ENCODE data around the gene PRKAB1. TPM values are rescaled to one million over a fixed set of nuclear protein-coding genes. Genes with fewer than 3 reads are reported as not detected.
"Not testable (repeated sequence)": the region's sequence is repeated elsewhere in the genome, so short reads cannot be mapped to it uniquely, and the experiment has no call there.

The PRKAB1 gene
- total RNA-seq, 1 donor: 24.2 TPM

DNA sequence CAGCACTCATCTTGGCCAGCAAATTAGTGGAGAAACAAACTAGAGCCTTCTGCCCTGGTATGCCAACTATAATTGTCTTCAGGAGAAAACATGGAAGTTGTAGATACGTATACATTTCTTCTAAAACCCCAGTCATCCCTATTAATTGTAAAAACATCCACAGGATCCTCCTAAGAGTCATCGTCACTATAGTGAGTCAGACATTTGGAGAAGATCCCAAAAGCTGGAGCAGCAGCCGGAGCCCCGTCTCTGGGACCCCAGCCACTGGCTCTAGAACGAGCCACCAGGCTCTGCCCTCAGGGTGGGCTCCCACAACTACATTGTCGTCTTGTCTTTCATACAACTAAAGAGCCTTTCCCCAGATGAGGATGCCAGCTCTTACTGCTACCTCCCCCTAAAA lies 15.5 kb downstream of the PRKAB1 start:
- no peak for DNase-seq (ENCODE audit: low read depth in 2 of 3, low spot score in 2 of 3)

- no peak for DNase-seq (ENCODE audit: low read depth in 2 of 3, low spot score in 2 of 3)
These were observed 15.9 kb downstream of the PRKAB1 start for GRCh38 chr12:119683816-119684215.

DNA sequence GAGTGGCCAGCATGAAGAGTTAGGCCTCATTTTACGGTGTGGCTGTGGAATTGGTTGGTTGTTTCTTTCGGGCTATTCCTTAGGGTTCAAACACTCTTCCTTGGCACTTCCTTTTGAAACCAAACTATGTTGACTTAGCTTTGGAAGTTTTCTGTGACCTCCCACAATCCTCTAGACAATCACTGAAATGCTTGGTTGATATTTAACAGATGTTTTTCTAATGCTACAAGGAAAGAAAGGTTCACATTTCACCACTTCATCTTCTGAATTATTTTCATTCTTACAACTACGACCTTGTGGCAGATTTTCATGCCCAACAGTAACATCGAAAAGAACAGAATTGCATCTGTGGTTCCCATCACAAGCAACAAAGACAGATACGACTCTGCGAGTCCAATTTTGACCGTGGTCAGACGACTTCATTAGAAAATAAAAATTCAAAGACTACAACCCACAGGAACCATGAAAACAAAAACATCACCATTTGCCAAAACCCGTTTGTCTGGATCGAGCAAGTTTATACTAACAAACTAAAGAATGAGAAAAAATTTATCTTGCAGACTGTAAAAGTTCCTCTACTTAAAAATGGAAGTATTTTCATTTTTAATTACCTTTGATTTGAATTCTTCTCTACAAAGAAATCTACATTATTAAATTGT lies 16.9 kb downstream of the PRKAB1 start:
- no peak for DNase-seq (ENCODE audit: low read depth in 2 of 3, low spot score in 2 of 3)

DNA sequence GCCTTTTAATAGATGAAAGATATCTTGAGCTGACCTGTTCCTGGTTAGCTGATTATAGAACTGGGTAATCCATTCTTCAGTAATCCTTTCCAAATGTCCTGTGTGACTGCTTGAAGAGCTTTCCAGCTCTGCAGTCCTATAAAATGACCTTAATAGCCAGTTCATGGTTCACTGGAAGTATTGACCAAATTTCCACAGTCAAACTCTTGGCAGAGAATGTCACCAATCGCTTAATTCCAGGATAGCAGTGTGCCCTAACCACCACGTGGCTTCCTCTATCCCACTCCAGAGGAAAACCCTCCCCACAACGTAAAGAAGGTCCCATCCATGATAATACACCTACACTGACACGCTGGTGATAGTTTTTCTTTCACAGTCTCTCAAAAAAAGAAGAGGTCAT lies 17.4 kb downstream of the PRKAB1 start:
- no peak for DNase-seq (ENCODE audit: low read depth in 2 of 3, low spot score in 2 of 3)

DNA sequence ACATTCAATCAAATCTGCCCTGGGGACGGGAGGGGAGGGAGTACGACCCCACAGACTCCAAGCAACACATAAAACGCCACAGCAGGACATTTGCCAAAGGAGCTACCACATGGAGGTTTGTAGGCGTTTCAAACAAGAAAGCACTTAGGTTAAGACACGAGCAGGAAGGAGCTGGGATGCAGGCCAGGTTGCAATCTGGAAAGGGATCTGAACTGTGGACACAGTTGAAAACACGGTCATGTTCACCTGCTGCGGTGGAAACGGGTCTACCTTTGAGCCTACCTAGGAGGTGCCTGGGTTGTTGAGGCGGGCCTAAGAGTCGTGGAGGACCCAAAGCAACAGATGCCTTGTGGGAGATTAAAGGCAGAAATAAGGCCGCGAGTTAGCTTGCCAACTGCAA lies 18.4 kb downstream of the PRKAB1 start:
- DNase-seq (ENCODE audit: low read depth in 2 of 3, low spot score in 2 of 3): no peak

GRCh38 chr12:119686776-119687175 lies 18.8 kb downstream of the PRKAB1 start:
- DNase-seq (ENCODE audit: low read depth in 2 of 3, low spot score in 2 of 3): no peak

DNA sequence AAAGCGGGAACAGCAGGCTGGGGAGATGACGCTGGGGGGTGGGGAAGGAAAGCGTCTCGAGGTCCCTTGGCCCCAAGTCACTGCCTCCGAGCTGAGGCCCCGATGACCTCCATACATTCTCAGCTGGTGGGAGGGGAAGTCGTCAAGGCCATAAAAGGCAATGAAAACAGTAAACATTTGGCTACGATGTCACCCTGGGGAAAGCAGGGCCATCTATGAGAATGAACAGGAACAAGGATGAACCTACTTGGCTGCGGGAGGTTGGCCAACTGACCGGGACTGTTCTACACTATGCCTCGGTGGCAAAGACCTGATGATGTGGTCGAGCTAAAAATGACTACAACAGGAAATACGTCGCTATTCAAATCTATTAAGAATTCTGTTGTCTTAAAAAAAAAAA lies 19.5 kb downstream of the PRKAB1 start:
- DNase-seq (ENCODE audit: low read depth in 2 of 3, low spot score in 2 of 3): no peak

- no peak for DNase-seq (ENCODE audit: low read depth in 2 of 3, low spot score in 2 of 3)
These were observed 19.9 kb downstream of the PRKAB1 start for GRCh38 chr12:119687879-119688278.

- no peak for DNase-seq (ENCODE audit: low read depth in 2 of 3, low spot score in 2 of 3)
These were observed 22.1 kb downstream of the PRKAB1 start for GRCh38 chr12:119689935-119690500.

GRCh38 chr12:119691202-119691810 lies 23.4 kb downstream of the PRKAB1 start:
- no peak for DNase-seq (ENCODE audit: low read depth in 2 of 3, low spot score in 2 of 3)

- DNase-seq (ENCODE audit: low read depth in 2 of 3, low spot score in 2 of 3): no peak
These were observed 24.5 kb downstream of the PRKAB1 start for GRCh38 chr12:119692410-119692809.

DNA sequence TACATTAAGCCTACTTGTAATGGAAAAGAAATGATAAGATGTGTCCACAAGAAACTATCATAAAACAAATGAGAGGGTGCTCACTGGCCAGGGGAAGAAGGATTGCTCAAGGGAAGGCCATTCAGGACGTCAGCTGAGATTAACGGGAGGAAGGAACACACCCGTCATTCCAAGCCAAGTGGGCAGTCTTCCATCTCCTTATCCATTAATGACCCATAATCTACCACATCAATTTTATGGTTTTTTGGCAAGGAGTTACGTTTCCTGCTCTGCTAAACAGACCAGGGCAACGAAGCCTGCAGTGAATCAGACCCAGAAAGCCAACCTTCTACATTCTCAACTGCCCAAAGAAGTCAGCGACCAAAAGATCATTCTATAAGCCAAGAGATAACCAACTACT lies 25.1 kb downstream of the PRKAB1 start:
- no peak for DNase-seq (ENCODE audit: low read depth in 2 of 3, low spot score in 2 of 3)

- no peak for DNase-seq (ENCODE audit: low read depth in 2 of 3, low spot score in 2 of 3)
These were observed 25.6 kb downstream of the PRKAB1 start for GRCh38 chr12:119693511-119693910.

DNA sequence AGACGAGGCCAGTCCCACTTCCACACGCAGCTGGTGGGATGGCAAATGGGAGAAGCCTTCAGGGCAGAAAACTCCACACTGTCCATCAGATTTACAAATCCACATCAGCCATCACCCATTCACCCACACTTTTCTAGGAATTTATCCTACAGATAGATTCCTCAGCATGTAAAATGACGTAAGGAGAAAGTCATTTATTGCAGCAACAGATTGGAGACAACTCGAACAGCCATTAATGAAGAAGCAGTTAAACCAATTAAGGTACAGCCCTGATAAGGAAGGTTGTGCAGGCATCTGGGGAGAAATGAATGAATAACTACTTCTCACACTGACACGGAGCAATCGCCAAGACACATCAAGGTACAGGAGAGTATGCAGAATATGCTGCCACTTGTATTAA lies 26.2 kb downstream of the PRKAB1 start:
- no peak for DNase-seq (ENCODE audit: low read depth in 2 of 3, low spot score in 2 of 3)

- no peak for DNase-seq (ENCODE audit: low read depth in 2 of 3, low spot score in 2 of 3)
These were observed 27.1 kb downstream of the PRKAB1 start for GRCh38 chr12:119695034-119695433.

DNA sequence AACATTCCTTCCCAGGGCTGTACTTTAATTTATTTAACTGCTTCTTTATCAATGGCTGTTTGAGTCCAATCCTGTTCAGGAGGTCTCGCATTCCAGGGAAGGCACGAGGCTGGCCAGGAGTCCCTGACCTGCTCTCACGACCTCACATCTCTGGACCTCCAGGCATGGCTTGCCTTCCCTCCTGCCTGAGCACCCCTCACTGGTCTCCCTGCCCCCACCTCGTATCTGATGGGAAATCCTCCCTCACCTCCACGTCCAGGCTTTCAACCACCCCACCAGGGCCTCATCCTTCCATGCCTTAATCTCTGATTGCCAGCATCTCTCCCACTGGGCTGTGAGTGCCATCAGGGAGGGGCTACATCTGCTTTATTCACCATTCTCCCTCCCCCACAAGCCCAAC lies 29.0 kb downstream of the PRKAB1 start:
- no peak for DNase-seq (ENCODE audit: low read depth in 2 of 3, low spot score in 2 of 3)

DNA sequence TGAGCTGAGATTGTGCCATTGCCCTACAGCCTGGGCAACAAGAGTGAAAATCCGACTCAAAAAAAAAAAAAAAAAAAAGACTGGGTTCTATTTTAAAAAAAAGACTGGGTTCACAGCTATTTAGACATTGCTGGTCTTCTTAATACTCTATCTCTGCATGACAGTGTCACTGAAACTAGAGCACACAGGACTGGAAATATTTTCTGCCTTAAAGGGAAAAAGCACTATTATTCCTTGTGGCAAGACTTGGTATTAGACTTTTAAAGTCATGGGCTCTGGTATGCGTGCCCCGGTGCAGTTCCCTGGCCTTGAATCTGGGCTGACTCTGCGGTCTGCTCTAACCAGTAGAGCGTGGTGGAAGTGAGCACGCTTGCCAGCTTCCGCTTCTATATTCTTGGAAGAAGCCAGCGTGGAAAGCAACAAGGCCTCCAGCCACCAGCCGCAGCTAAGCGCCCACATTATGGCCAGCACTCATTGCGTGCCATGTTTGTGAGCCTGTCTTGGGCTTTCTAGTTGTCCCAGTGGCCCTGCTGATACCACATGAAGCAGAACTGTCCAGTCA lies 31.3 kb downstream of the PRKAB1 start:
- DNase-seq (ENCODE audit: low read depth in 2 of 3, low spot score in 2 of 3): no peak

- no peak for DNase-seq (ENCODE audit: low read depth in 2 of 3, low spot score in 2 of 3)
These were observed 32.1 kb downstream of the PRKAB1 start for GRCh38 chr12:119700078-119700477.

GRCh38 chr12:119704065-119704747 lies 36.3 kb downstream of the PRKAB1 start:
- no peak for DNase-seq (ENCODE audit: low read depth in 2 of 3, low spot score in 2 of 3)

- DNase-seq (ENCODE audit: low read depth in 2 of 3, low spot score in 2 of 3): no peak
These were observed 37.2 kb downstream of the PRKAB1 start for GRCh38 chr12:119705182-119705581.

DNA sequence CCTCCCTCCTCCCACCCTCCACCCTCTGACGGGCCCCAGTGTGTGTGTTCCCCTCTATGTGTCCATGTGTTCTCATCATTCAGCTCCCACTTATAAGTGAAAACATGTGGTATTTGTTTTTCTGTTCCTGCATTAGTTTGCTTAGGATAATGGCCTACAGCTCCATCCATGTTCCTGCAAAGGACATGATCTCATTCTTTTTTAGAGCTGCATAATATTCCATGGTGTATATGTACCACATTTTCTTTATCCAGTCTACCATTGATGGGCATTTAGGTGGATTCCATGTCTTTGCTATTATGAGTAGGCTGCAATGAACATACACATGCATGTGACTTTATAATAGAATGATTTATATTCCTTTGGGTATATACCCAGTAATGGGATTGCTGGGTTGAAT lies 38.5 kb downstream of the PRKAB1 start:
- not testable (repeated sequence) for DNase-seq (ENCODE audit: low read depth in 2 of 3, low spot score in 2 of 3)
